Stimulated activated CD4-positive, alpha-beta T cell treated with anti-CD3 and anti-CD28 coated beads, Interleukin-4, amount 100 ng/mL, for 1 hour (primary cell): ENCODE data around the gene RALGAPB.
"Not testable (repeated sequence)": the region's sequence is repeated elsewhere in the genome, so short reads cannot be mapped to it uniquely, and the experiment has no call there.

Source experiments
- DNase-seq: peaks from one replicate; pipeline ENCODE4 v3.0.0-alpha.2; 2020

The RALGAPB gene

GRCh38 chr20:38499366-38499765, 26.7 kb downstream of the RALGAPB start:
- no peak for DNase-seq

- DNase-seq, result no peak
These were observed 29.3 kb downstream of the RALGAPB start for GRCh38 chr20:38501858-38502436.

- no peak for DNase-seq
These were observed 31.9 kb downstream of the RALGAPB start for GRCh38 chr20:38504368-38505090.

DNA sequence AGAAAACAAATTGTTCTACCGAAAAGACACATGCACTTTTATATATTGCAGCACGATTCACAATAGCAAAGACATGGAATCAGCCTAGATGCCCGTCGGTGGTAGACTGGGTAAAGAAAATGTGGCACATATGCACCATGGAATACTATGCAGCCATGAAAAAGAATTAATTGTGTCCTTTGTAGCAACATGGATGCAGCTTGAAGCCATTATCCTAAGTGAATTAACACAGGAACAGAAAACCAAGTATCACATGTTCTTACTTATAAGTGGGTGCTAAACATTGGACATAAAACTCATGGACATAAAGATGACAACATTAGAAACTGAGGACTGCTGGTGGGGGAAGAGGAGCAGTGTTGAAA, 32.4 kb downstream of the RALGAPB start:
- DNase-seq, result no peak

DNA sequence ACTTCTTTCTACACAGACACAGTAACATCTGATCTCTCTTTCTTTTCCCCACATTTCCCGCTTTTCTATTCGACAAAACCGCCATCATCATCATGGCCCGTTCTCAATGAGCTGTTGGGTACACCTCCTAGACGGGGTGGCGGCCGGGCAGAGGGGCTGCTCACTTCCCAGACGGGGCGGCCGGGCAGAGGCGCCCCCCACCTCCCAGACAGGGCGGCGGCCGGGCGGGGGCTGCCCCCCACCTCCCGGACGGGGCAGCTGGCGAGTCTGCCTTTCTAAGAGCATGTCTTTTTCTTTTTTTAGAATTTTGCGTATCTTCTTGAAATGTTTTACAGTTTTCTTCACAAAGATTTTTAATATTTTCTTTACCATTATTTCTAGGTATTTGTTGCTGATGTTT, 39.1 kb downstream of the RALGAPB start:
- DNase-seq, result not testable (repeated sequence)

- no peak for DNase-seq
These were observed 41.5 kb downstream of the RALGAPB start for GRCh38 chr20:38514185-38514584.

GRCh38 chr20:38514947-38515346, 42.3 kb downstream of the RALGAPB start:
- DNase-seq, result no peak

- no peak for DNase-seq
These were observed 43.0 kb downstream of the RALGAPB start for GRCh38 chr20:38515631-38516030.

GRCh38 chr20:38519426-38519825, 46.8 kb downstream of the RALGAPB start:
- DNase-seq, result no peak

DNA sequence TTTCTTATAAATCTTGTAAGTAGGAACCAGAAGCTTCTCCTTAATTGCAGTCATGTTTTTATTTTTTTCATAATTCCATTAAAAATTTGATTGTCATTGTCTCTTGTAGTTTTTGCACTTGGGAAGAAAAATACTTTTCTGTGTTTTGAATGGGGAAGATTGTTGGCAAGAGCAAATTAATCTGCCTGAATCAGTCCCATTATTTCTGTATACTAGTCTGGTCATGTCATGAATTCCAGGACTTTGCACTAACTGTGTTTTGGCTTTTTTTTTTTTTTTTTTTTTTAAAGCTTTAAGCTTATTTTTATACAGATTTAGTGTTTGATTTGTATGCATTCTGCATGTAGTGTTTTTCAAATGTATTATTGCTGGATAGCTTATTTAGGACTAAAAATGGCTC, 47.6 kb downstream of the RALGAPB start:
- no peak for DNase-seq

DNA sequence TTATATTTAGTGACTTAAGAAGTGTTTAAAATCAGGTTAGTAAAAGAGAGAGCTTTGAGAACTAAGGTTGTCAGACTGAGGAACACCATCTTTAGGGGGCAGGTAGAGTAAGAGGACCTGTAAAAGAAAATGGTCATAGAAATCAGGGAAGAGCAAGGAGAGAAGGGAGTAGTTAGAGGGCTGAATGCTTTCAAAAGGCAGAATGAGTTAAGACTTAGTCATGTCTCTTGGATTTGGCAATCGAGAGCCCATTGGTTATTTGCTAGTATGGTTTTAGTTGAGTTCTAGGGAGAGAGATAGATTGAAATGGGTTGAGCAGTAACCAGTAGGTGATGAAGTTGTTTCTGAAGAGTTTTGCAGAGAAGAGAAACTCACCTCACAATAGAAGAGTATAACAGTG, 51.1 kb downstream of the RALGAPB start:
- DNase-seq, result no peak

GRCh38 chr20:38528167-38528566, 55.5 kb downstream of the RALGAPB start:
- DNase-seq, result no peak

- DNase-seq, result no peak
These were observed 58.4 kb downstream of the RALGAPB start for GRCh38 chr20:38531021-38531420.

GRCh38 chr20:38534756-38535155, 62.1 kb downstream of the RALGAPB start:
- peak; percentile 2 for DNase-seq

GRCh38 chr20:38536310-38536709, 63.7 kb downstream of the RALGAPB start:
- no peak for DNase-seq

- DNase-seq, result no peak
These were observed 64.5 kb downstream of the RALGAPB start for GRCh38 chr20:38537176-38537575.

- no peak for DNase-seq
These were observed 66.1 kb downstream of the RALGAPB start for GRCh38 chr20:38538789-38539188.

DNA sequence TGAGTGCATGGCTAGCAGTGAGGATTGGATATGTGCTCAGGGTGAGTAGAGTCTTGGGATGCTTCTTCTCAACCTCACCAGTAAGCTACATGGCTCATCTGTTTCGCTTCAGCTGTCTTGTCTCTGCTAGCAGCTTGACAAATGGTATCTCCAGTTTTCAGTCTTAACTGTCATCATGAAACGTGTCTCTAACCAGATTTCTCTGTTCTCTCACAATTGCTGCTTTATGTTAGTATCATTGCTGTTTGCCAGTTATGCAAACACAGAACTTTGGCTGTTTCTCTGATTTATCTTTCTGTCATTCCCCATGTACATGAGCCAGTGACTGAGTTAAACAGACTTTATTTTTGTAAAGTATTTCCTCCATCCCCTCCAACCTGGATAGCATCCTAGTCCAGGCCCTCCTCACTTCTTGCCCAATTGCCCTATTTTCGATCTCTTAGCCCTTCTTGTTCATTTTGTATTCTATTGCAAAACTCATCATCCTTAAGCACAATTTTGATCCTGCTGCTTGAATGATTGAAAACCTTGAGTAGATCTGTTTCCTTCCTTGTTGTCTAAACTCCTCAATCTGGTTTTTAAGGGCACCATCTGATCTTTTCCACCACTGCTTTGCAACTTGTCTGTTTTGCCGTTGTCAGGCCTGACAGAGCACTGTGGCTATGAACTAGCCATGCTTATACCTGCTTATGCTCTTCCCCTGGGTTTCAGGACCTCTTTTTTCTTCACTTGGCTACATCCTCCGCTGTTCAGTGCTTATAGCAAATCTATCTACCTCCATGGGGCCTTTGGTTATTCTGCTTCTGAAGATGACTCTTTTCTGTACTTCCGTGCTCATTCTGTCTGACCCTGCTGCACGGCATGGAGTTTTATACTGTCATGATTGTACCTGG, 70.6 kb downstream of the RALGAPB start:
- DNase-seq, result no peak

GRCh38 chr20:38545771-38546170, 73.1 kb downstream of the RALGAPB start:
- DNase-seq, result no peak

GRCh38 chr20:38547288-38548085, 74.8 kb downstream of the RALGAPB start:
- no peak for DNase-seq

GRCh38 chr20:38548356-38549083, 75.9 kb downstream of the RALGAPB start:
- DNase-seq, result no peak

GRCh38 chr20:38550274-38550673, 77.6 kb downstream of the RALGAPB start:
- no peak for DNase-seq
